ENCODE results near the gene SNAPIN. TPM values are rescaled to one million over a fixed set of nuclear protein-coding genes. Genes with fewer than 3 reads are reported as not detected.

Gene SNAPIN
- total and polyA plus RNA-seq, 4 donors, result 26.3 to 38.1 (median 33.6) TPM

DNA sequence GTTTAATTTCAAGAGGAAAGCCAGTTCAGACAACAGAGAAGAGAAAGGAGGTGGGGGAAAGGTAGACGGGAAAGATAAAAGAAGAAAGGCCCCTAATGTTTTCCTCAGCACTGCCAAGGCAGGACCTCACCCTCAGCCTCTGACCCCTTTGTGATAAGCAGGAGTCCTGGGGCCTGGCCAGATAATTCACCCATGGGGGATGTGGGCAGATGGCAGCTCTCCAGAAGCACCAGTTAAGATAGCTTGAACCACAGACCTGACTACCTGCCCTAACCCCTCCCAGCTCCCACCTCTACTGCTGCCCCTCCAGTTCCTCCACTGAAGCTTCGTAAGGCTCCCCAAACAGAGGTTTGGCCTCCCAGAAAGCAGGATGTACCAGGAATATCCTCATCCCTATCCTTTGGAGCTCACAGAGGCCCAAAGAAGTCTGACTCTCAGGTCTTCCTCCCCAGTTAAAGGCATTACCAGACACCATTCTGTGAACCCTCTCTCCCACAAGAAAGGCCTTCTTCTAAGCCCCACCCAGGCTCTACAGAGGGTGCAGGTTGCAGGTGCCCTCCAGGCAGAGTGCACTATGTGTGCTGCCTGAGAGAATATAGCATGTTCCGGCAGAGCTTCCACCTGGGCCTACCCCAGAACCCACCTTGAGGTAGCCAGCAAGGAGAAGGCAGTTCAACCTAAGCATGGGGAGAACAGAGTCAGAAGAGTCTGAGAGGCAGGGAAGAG is 9.2 kb upstream of the SNAPIN start:
- H3K4me3 ChIP-seq, result no peak overlapping the region
- H3K36me3 ChIP-seq (ENCODE audit: control insufficient read depth in 4 of 4, insufficient read depth in 4 of 4, low read length in 4 of 4), result peaks cover 10 to 17% (median 13%) of the 10 kb centered on the region in 4 donors
- no peak overlapping the region for H3K9ac ChIP-seq (ENCODE audit: insufficient read depth in 1 of 2, low read length in 2 of 2)
- TF ChIP-seq, protein P1, sequence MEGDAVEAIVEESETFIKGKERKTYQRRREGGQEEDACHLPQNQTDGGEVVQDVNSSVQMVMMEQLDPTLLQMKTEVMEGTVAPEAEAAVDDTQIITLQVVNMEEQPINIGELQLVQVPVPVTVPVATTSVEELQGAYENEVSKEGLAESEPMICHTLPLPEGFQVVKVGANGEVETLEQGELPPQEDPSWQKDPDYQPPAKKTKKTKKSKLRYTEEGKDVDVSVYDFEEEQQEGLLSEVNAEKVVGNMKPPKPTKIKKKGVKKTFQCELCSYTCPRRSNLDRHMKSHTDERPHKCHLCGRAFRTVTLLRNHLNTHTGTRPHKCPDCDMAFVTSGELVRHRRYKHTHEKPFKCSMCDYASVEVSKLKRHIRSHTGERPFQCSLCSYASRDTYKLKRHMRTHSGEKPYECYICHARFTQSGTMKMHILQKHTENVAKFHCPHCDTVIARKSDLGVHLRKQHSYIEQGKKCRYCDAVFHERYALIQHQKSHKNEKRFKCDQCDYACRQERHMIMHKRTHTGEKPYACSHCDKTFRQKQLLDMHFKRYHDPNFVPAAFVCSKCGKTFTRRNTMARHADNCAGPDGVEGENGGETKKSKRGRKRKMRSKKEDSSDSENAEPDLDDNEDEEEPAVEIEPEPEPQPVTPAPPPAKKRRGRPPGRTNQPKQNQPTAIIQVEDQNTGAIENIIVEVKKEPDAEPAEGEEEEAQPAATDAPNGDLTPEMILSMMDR (IDR thresholded peaks at IDR 0.05; ENCODE audit: control extremely low read depth, extremely low read depth), result no peak
- DNase-seq (no peak), ATAC-seq (ENCODE audit: insufficient read depth, low FRiP score) (no peak)
- 65 to 73% methylated on average over 3 of the region's 3 CpGs for WGBS, 2 donors
- no peak overlapping the region for H3K27ac ChIP-seq (ENCODE audit: low read depth in 1 of 2, low read length in 1 of 2)
- H3K27me3 ChIP-seq (ENCODE audit: control insufficient read depth in 3 of 3, insufficient read depth in 3 of 3, low read length in 2 of 3), result no peaks in the 10 kb centered on the region
- no peaks in the 10 kb centered on the region for H3K9me3 ChIP-seq (ENCODE audit: control insufficient read depth in 4 of 4, insufficient read depth in 3 of 4, low read length in 3 of 4)
- H3K4me1 ChIP-seq (ENCODE audit: control insufficient read depth in 5 of 5, insufficient read depth in 5 of 5, low read length in 5 of 5), result peaks cover 0 to 5% (median 0%) of the 10 kb centered on the region in 5 donors

GRCh38 chr1:153649863-153650235 is 8.7 kb upstream of the SNAPIN start:
- no peaks in the 10 kb centered on the region for H3K9me3 ChIP-seq (ENCODE audit: control insufficient read depth in 4 of 4, insufficient read depth in 3 of 4, low read length in 3 of 4)
- no peak overlapping the region for H3K27ac ChIP-seq (ENCODE audit: low read depth in 1 of 2, low read length in 1 of 2)
- TF ChIP-seq, protein P1 (IDR thresholded peaks at IDR 0.05; ENCODE audit: control extremely low read depth, extremely low read depth), result no peak
- no peaks in the 10 kb centered on the region for H3K27me3 ChIP-seq (ENCODE audit: control insufficient read depth in 3 of 3, insufficient read depth in 3 of 3, low read length in 2 of 3)
- H3K9ac ChIP-seq (ENCODE audit: insufficient read depth in 1 of 2, low read length in 2 of 2), result no peak overlapping the region
- DNase-seq, result no peak
- no peak overlapping the region for H3K4me3 ChIP-seq
- H3K36me3 ChIP-seq (ENCODE audit: control insufficient read depth in 4 of 4, insufficient read depth in 4 of 4, low read length in 4 of 4), result peaks cover 9 to 15% (median 11%) of the 10 kb centered on the region in 4 donors
- 89% methylated on average over 2 of the region's 2 CpGs for WGBS, 2 donors
- peaks cover 0 to 5% (median 0%) of the 10 kb centered on the region in 5 donors for H3K4me1 ChIP-seq (ENCODE audit: control insufficient read depth in 5 of 5, insufficient read depth in 5 of 5, low read length in 5 of 5)
- ATAC-seq (ENCODE audit: insufficient read depth, low FRiP score), result no peak

DNA sequence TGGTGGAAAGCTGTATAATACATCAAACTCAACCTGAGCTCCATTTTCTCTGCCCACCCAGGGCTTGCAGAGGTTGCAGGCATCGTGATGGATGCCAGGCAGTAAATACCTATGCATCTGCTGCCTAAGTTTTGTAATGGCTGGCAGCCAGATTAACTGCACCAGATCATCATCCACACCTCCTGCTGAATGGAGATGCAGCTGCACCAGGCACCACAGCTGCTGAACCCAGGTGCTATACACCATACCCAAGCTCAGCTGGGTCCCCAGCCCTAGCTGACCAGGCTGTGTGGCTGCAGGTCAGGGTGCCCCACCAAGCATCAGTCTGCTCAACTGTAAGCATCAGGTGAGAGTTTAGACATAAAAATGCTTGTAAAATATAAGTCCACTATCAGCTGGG is 6.7 kb upstream of the SNAPIN start:
- ATAC-seq (ENCODE audit: insufficient read depth, low FRiP score), result no peak
- Histone ChIP-seq H3K27ac (ENCODE audit: low read depth in 1 of 2, low read length in 1 of 2) (no peak overlapping the region), H3K4me3 (no peak overlapping the region), H3K9ac (ENCODE audit: insufficient read depth in 1 of 2, low read length in 2 of 2) (no peak overlapping the region), H3K27me3 (ENCODE audit: control insufficient read depth in 3 of 3, insufficient read depth in 3 of 3, low read length in 2 of 3) (no peaks in the 10 kb centered on the region), H3K9me3 (ENCODE audit: control insufficient read depth in 4 of 4, insufficient read depth in 3 of 4, low read length in 3 of 4) (no peaks in the 10 kb centered on the region), H3K4me1 (ENCODE audit: control insufficient read depth in 5 of 5, insufficient read depth in 5 of 5, low read length in 5 of 5) (peaks cover 0 to 5% (median 0%) of the 10 kb centered on the region in 5 donors), H3K36me3 (ENCODE audit: control insufficient read depth in 4 of 4, insufficient read depth in 4 of 4, low read length in 4 of 4) (peaks cover 0 to 6% (median 0%) of the 10 kb centered on the region in 4 donors)
- no peak for DNase-seq
- TF ChIP-seq, protein P1 (IDR thresholded peaks at IDR 0.05; ENCODE audit: control extremely low read depth, extremely low read depth), result no peak
- 93 to 94% methylated on average over 1 of the region's 1 CpG for WGBS, 2 donors

Data from lung (tissue), 12 donors.